Osteoblast (primary cell): ENCODE data around the gene MGMT. TPM values are rescaled to one million over a fixed set of nuclear protein-coding genes. Genes with fewer than 3 reads are reported as not detected.

Experiments used
- DNase-seq: peaks from one replicate; pipeline ENCODE4 v3.0.0; 2011; ENCODE audit warnings: low spot score, mixed read lengths; ENCODE audit not compliant: insufficient read length; ENCODE audit errors: missing footprints
- H2AFZ ChIP-seq: 2 replicates; pipeline ENCODE4 v1.6.0; 2011; ENCODE audit warnings: mild to moderate bottlenecking, low read length
- H3K27ac ChIP-seq: 2 replicates; pipeline ENCODE4 v1.5.1; 2011; ENCODE audit warnings: mild to moderate bottlenecking, low read depth, low read length, moderate library complexity
- H3K27me3 ChIP-seq: 2 replicates; pipeline ENCODE4 v1.6.0; 2012; ENCODE audit warnings: mild to moderate bottlenecking, control low read depth, inconsistent platforms, low read length, moderate library complexity; ENCODE audit not compliant: insufficient read depth
- H3K36me3 ChIP-seq: 2 replicates; pipeline ENCODE4 v1.5.1; 2011; ENCODE audit warnings: mild to moderate bottlenecking, low read length, control low read depth, moderate library complexity; ENCODE audit not compliant: insufficient read depth
- H3K4me1 ChIP-seq: 2 replicates; pipeline ENCODE4 v1.5.1; 2011; ENCODE audit warnings: mild to moderate bottlenecking, low read length, control low read depth, moderate library complexity; ENCODE audit not compliant: insufficient read depth
- H3K4me2 ChIP-seq: 2 replicates; pipeline ENCODE4 v1.6.0; 2011; ENCODE audit warnings: mild to moderate bottlenecking, low read length; ENCODE audit not compliant: insufficient read depth
- H3K4me3 ChIP-seq: fragments of 200-600 bp; sonication (generic); 3 replicates; pipeline ENCODE4 v1.5.1; 2012; ENCODE audit warnings: mild to moderate bottlenecking, low read length, inconsistent platforms; ENCODE audit not compliant: insufficient read depth
- H3K79me2 ChIP-seq: 2 replicates; pipeline ENCODE4 v1.6.0; 2012; ENCODE audit warnings: mild to moderate bottlenecking, low read length, control low read depth, inconsistent platforms; ENCODE audit not compliant: insufficient read depth
- H3K9me3 ChIP-seq: 2 replicates; pipeline ENCODE4 v1.5.1; 2011; ENCODE audit warnings: low read depth, low read length, control low read depth
- H4K20me1 ChIP-seq: 2 replicates; pipeline ENCODE4 v1.6.0; 2012; ENCODE audit warnings: mild to moderate bottlenecking, low read length, control low read depth; ENCODE audit not compliant: insufficient read depth
- CTCF ChIP-seq: IDR thresholded peaks from 2 replicates; pipeline ENCODE4 v1.5.1; 2011; ENCODE audit warnings: mild to moderate bottlenecking, low read depth, low read length, moderate library complexity; ENCODE audit errors: extremely low read depth
- total RNA-seq: library from RNA; depleted of rRNA; stranded (reverse); fragments of >200 nt; gene quantifications from 2 replicates; pipeline ENCODE4 v1.2.3, GENCODE V29; 2012

Gene MGMT
- total RNA-seq, 1 donor: 21.0 TPM

- Histone ChIP-seq H3K36me3 (no peaks in the 10 kb centered on the region), H3K4me3 (no peak overlapping the region), H3K9me3 (no peaks in the 10 kb centered on the region), H3K79me2 (no peaks in the 10 kb centered on the region), H3K27me3 (no peaks in the 10 kb centered on the region), H3K4me2 (no peak overlapping the region), H4K20me1 (peaks cover 8% of the 10 kb centered on the region), H3K27ac (no peak overlapping the region), H2AFZ (no peak overlapping the region), H3K4me1 (no peaks in the 10 kb centered on the region)
- no peak for DNase-seq
- no peak for TF ChIP-seq CTCF
Measured at GRCh38 chr10:129498680-129499079, 31.6 kb downstream of the MGMT start.

DNA sequence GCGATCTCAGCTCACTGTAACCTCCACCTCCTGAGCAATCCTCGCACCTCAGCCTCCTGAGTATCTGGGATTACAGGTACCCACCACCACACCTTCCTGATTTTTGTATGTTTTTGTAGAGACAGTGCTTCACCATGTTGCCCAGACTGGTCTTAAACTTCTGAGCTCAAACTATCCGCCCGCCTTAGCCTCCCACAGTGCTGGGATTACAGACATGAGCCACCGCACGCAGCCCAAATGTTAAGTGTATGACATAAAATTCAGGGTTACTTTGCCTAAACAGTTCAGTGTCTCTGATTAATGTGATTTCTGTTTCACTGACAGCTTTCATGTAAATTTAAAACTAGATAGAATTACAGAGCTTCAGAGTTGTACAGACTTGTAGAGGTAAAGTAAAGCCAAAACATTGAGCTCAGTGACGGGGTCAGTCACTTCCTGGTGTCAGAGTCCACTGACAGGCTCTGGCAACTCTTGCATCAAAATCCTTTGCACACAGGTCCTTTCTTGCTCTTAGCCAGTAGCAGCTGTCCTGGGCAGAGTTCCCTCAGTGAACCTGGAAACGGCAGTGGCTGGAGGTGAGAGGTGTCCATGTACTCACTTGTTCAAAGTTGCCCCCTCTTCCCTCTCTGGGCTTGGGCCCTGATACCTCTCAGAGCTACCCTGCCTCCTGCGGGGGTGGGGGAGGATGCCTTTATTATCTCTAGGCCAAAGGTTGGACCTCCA, 33.7 kb downstream of the MGMT start:
- Histone ChIP-seq H2AFZ (no peak overlapping the region), H3K79me2 (no peaks in the 10 kb centered on the region), H3K4me2 (no peak overlapping the region), H3K27me3 (no peaks in the 10 kb centered on the region), H3K4me3 (no peak overlapping the region), H3K4me1 (no peaks in the 10 kb centered on the region), H3K9me3 (no peaks in the 10 kb centered on the region), H3K36me3 (no peaks in the 10 kb centered on the region), H4K20me1 (peaks cover 11% of the 10 kb centered on the region), H3K27ac (no peak overlapping the region)
- DNase-seq: no peak
- no peak for TF ChIP-seq CTCF

GRCh38 chr10:129501652-129502436, 34.8 kb downstream of the MGMT start:
- no peaks in the 10 kb centered on the region for H3K36me3 ChIP-seq
- no peaks in the 10 kb centered on the region for H3K9me3 ChIP-seq
- no peak overlapping the region for H3K4me3 ChIP-seq
- no peaks in the 10 kb centered on the region for H3K27me3 ChIP-seq
- peaks cover 12% of the 10 kb centered on the region for H4K20me1 ChIP-seq
- no peak for TF ChIP-seq CTCF
- no peak overlapping the region for H3K27ac ChIP-seq
- DNase-seq: peak; percentile 53
- no peak overlapping the region for H3K4me2 ChIP-seq
- no peak overlapping the region for H2AFZ ChIP-seq
- peaks cover 4% of the 10 kb centered on the region for H3K79me2 ChIP-seq
- no peaks in the 10 kb centered on the region for H3K4me1 ChIP-seq

DNA sequence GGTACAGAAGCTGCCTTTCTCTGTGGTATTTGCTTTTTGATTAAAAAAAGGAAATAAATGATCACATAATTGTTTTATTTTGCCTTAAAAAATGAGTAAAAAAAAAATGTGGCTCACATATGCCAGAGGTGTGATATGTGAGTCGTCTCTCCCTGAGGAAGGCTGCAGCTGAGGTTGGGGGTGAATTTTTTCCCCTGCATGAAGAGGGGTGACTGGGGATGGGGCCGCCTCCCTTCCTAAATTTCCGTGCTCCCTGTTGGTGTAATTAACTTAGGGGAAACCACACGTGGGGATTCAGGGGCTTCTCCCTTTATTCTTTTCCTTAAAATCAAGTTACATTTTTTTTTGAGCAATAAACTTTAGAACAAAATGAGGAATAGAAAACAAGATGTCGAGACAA, 35.4 kb downstream of the MGMT start:
- Histone ChIP-seq H3K27me3 (no peaks in the 10 kb centered on the region), H3K4me2 (no peak overlapping the region), H3K79me2 (peaks cover 4% of the 10 kb centered on the region), H3K36me3 (no peaks in the 10 kb centered on the region), H4K20me1 (peaks cover 17% of the 10 kb centered on the region), H3K27ac (no peak overlapping the region), H3K4me3 (no peak overlapping the region), H3K4me1 (no peaks in the 10 kb centered on the region), H3K9me3 (no peaks in the 10 kb centered on the region), H2AFZ (no peak overlapping the region)
- TF ChIP-seq CTCF: no peak
- DNase-seq: no peak
